SK-MEL-5 (cell line): ENCODE results near the gene DNAJC1. TPM values are rescaled to one million over a fixed set of nuclear protein-coding genes. Genes with fewer than 3 reads are reported as not detected.

ENCODE experiments used
- DNase-seq: peaks from one replicate; pipeline ENCODE4 v3.0.0-alpha.2; 2016; ENCODE audit warnings: low read depth, low spot score
- in situ Hi-C: cut with HindIII; loops from 2 replicates; pipeline ENCODE4 v1.10.0; 2016; ENCODE audit warnings: low sequenced_read_pairs, high pct_unique_total_duplicates, low pct_unique_long_range_greater_than_20kb
- total RNA-seq: library from RNA; depleted of rRNA; stranded (reverse); fragments of >200 nt; shearing (Covaris generic); gene quantifications from 2 replicates; pipeline ENCODE4 v1.2.3, GENCODE V29; 2014

DNAJC1 gene
- total RNA-seq, 1 experiment from 2014 or later, result 26.6 TPM

DNA sequence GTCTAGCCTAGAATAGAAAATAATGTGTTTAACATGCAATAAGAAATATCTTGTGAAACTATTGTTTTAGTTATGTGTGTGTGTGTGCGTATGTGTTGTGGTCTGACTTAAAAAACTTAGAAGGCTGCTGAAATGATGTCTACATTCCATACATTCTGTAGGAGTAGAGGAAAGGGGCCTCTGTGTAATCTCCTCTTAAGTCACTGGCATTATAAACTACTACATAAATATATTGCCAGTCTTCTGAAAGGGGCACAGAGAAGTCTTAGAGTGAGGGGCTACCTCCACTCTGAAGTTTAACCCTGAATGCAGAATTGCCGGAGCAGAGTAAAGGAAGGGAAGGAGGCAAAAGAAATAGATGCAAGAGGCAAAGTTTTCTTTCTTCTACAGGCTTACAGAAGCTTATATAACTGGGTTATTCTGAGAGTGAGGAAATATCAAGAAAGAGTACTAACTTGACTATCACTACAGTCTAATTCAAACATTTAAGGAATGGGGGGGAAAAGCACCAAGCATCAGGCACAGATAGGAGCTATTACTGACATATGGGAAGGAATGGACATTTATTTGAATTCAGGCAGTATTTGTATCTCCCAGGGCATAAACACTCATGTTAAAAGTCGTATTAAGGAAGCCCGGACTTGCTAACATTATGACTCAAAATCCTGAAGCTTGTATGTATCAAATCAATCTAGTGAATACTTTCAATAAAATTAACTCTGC is 75.7 kb downstream of the DNAJC1 start:
- in situ Hi-C loops, result no loop called here
- peak; percentile 8 for DNase-seq

DNA sequence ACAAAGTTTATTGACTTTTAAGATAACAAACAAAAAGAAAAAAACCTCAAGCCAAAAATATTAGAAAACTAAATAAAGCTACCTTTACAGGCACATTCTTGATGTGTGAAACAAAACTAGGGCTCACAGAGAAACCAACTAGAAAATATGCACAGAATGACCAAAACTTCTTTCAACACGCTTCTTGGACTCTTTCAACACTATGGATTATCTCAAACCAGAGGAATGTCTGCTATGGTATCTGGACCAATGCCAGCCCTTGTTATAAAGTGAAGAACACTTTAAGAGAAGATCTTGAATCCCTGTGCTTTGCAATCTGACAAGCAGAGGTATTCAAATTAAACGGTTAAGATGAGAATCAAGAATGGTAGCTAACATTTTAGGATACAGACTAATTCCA is 76.6 kb downstream of the DNAJC1 start:
- in situ Hi-C loops, result no loop called here
- DNase-seq, result peak; percentile 84

DNA sequence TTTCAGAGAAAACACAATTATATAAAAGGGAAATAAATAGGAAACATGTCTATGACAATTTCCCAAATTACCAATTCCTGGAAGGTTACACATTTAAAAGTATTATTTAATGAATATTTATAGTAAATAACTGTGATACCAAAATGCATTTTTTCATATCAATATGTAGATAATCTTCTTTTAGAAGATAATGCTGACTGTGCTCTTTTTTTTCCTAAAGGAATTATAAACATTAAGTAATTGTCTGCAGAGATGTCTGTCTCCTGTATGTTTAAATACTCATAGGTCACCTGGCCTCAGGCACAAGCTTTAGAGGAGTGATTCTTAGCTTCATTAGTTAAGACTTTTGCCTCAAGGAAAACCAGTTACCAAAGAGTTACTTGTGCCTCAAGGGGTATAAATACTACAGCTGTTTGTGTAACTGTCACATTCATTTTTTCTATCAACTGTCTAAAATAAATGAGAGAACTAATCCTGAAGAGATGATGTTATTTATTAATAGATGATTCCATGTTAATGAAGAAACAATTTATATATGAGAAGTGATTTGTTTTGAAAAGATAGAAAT is 77.1 kb downstream of the DNAJC1 start:
- DNase-seq, result peak; percentile 44
- in situ Hi-C loops, result no loop called here

DNA sequence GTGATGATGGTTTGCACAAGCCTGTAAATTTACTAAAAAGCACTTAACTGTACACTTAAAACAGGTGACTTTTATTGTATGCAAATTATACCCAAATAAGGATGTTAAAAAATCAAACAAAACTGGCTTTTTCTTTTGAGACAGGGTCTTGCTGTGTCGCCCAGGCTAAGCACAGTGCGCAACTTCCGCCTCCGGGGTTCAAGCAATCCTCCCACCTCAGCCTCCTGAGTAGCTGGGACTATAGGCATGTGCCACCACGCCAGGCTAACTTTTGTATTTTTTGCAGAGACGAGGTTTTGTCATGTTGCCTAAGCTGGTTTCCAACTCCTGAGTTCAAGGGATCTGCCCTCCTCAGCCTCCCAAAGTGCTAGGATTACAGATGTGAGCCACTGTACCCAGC is 77.7 kb downstream of the DNAJC1 start:
- in situ Hi-C loops, result no loop called here
- no peak for DNase-seq

DNA sequence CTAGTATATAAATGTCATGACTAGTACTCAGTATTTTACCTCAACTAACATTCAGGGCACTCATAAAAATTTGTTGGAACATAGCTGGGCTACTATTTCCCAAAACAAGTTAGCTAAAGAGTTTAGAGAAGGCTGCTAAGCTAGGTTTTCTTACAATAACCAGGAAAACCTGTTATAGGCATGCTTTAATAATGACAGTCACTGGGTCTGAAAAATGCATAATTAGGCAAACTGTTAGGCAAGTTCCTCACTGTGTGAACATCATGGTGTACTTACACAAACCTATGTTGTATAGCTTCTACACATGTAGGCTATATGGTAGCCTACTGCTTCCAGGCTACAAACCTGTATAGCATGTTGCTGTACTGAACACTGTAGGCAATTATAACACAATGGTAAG is 79.0 kb downstream of the DNAJC1 start:
- in situ Hi-C loops, result no loop called here

DNA sequence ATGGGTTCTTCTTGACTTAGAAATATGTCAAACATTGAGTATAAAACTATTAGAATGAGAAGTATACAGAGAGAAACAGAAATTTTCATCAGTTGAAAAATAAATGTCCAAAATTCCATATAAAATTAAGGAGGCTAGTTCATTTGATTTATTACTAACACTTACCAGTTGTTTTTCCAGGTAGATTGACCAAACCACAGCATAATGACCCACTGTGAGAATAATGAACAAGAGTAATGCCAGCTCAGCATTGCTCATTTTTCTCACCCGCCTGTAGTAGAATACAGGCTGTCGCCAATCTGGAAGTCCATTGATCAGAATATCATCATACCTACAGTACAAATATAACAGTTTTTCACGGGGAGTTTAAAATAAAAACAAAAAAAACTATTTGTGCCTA is 82.9 kb downstream of the DNAJC1 start:
- DNase-seq, result no peak
- in situ Hi-C loops, result no loop called here

More for the DNA sequence above, 79.0 kb downstream of the DNAJC1 start:
- no peak for DNase-seq

DNA sequence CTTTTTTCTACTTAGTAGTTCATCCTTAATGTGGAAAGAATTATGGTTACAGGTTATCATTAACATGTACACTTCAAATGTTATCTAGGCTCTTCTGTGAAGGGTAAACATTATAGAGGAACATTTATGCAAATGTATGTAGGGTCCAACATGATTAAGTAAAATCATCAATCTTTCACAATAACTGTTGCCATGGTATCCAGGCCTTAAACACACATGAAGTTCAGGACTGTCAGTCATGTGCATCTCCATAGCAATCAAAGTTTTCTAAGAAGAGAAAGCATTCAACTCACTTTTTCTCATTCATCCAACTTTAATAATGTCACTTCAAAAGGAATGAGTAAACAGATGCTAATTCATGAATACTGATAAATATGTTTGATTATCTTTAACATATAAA is 83.6 kb downstream of the DNAJC1 start:
- peak; percentile 1 for DNase-seq

DNA sequence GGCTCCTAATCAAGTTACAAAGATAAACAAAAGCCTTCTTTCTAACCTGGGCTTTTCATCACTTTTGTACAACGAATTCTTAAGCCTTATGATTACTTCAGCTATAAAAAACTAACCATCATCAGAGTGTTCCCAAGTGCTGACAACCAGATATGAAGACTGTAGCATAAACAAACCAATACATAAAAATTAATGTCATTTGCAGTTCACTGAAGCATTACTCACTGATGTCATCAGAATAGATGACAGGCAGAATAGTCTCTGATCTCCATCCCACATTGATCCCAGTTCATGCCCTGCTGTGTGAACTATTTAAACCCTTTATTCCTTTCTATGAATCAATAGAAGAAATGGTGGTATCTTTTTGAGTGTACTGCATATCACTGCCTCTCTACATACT is 84.4 kb downstream of the DNAJC1 start:
- DNase-seq, result no peak
- in situ Hi-C loops, result no loop called here

More for the DNA sequence above, 83.6 kb downstream of the DNAJC1 start:
- in situ Hi-C loops, result no loop called here

DNA sequence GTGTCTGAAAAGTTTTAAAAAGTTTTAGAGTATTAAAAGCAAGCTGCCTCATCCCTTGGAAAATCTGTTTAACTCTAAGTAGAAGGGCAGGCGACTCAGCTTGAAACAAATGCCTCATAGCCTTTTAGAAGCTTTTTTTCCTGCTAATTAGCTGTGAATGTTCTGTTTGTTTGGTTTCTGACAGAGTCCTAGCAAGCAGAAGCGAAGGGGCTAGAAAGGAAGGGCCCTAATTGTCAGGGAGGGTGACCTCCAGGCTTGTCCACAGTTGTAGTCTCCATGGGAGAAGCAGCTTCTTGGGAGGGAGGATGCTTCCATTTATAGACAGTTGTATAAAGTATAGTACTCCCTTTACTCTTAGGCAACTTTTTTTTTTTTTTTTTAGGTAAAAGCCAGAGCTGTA is 90.9 kb downstream of the DNAJC1 start:
- DNase-seq, result no peak
- in situ Hi-C loops, result no loop called here

DNA sequence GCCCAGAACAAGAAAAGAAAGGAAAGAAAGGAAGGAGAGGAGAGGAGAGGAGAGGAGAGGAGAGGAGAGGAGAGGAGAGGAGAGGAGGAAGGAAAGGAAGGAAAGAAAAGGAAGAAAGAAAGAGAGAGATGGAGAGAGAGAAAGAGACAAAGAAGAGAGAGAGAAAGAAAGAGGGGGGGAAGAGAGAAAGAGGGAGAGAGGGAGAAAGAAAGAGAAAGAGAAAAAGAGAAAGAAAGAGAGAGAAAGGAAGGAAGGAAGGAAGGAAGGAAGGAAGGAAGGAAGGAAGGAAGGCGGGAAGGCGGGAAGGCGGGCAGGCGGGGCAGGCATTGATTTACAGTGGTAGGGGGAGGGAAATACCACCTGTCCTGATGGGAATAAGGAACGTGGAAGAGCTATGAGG is 92.7 kb downstream of the DNAJC1 start:
- DNase-seq, result no peak
- in situ Hi-C loops, result no loop called here

DNA sequence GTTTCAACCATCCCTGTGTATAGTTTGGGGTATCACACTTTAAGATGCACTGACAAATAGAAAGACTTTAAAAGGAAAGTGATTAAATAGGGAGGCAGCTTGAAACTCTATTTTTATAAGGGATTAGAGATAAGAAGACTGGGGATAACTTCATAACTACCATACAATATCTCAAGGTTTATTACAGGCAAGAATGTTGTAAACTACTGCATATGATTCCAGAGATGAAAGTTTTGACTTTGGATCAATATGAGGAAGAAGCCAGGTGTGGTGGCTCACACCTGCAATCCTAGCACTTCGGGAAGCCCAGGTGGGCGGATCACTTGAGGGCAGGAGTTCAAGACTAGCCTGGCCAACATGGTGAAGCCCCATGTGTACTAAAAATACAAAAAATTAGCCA is 96.1 kb downstream of the DNAJC1 start:
- DNase-seq, result no peak
- in situ Hi-C loops, result no loop called here

DNA sequence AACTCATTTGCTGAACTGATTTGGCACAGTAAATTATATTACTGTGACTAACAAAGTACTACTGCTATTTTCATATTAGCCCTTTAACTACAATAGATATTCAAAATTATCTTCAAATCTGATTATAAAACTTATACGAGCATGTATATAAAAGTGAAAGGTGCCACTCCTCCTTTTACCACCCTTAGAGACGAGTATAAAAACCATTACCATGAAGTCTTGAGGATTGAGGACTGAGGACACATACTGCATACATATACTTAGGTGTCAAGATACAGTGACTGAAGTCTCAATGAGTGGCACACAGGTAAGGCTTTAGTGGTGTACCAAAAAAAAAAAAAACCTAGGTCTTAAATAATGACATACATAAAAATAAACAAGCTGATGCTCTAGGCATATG is 98.6 kb downstream of the DNAJC1 start:
- in situ Hi-C loops, result no loop called here
- no peak for DNase-seq

DNA sequence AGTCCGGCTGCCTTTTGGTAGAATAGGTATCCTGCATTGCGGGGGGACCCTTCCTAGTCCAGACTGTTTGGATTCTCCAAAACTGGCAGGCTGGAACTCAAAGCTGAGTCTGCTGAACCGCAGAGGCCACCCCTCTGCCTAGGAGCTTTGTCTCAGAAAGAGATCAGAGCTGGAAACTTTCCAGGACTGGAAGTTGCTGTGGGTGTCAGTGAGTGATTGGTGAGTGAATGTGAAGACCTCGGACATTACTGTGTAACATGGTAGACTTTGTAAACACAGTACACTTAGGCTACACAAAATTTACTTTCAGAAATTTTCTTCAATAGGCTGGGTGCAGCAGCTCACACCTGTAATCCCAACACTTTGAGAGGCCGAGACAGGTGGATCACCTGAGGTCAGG is 103.8 kb downstream of the DNAJC1 start:
- in situ Hi-C loops, result no loop called here
- no peak for DNase-seq

DNA sequence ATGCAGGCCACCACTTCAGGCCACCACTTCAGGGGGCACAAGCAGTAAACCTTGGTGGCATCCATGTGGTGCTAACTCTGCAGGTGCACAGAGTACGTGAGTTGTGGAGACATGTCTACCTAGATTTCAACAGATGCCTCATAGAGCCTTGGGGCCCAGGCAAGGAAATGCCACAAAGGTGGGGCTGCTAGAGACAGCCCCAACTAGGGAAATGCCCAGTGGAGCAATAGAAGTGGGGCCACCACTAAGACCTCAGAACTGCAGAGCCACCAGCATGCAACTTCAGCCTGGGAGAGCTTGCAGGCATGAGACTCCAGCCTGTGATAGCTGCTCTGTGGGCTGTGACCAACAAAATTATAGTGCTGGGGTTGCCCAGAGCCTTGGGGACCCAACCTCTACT is 107.6 kb downstream of the DNAJC1 start:
- no peak for DNase-seq
- in situ Hi-C loops, result no loop called here

DNA sequence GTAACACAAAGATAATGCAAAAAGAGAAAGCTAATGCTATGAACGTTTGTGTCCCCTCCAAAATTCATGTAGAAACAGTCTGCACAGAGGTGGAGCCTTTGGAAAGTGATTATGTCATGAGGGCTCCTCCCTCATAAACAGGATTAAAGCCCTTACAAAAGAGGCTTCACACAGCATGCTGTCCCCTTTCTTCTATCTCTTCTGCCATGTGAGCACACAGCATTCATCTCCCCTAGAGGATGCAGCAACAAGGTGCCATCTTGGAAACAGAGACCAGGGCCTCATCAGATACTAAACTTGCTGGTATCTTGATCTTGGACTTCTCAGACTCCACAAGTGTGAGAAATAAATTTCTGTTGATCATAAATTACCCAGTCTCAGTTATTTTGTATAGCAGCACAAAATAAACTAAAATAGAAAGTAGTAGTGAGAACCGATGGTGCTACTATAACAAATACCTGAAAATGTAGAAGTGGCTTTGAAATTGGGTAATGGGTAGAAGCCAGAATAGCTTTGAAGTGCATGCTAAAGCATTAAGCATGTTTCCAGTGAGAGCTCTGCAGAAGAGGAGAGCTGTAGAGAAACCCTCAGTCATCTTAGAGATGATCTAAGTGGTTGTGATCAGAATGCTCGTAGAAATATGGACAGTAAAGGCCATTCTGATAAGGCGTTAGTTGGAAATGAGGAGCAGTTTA is 108.7 kb downstream of the DNAJC1 start:
- in situ Hi-C loops, result no loop called here

DNA sequence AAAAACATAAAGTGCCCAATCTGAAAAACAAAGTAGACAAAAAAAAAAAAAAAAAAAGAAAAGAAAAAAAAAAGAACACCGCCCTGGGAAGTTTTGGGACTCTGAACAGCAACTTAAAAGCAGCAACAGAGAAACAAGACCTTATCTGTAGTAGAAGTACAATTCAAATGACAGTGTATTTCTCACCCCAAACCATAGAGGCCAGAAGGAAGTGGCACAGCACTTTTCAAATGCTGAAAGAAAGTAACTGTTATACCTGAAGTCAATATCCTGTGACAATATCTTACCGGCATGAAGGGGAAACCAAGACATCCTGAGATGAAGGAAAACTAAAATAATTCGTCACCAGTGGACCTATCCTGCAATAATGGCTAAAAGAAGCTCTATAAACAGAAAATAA is 112.1 kb downstream of the DNAJC1 start:
- in situ Hi-C loops, result no loop called here
- no peak for DNase-seq

More for the DNA sequence above, 108.7 kb downstream of the DNAJC1 start:
- no peak for DNase-seq

DNA sequence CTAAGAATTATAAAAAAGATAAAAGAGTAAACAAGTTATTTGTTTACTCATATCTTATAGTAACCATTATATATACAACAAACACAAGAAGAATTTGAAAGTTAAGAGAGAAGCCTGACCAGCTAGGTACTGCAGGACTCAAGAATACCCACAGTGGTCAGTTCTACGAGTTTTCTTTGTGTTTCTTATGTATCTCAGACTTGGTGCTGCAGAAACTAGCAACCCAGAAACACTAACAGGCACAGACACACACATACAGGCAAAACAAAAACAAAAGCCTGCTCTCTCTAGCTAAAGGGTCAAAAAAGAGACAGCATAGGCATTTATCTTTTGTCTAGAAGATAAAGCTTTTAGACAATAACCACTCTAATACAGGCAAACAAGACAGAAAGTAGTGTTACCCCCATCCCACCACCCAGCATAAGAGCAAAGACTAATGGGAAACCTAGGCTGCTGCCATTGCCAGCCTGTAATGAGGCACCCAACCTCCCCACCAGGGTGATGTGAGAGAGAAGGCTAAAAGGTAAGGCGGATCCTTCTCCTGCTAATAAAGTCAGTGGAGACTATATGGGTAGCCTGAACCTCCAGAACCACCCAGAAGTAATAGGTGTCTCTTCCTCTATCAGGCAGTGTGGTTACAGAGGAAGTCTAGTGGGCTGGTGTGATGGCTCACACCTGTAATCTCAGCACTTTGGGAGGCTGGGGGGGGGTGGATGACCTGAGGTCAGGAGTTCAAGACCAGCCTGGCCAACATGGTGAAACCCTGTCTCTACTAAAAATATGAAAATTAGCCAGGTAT is 113.9 kb downstream of the DNAJC1 start:
- in situ Hi-C loops, result no loop called here
- DNase-seq, result no peak

DNA sequence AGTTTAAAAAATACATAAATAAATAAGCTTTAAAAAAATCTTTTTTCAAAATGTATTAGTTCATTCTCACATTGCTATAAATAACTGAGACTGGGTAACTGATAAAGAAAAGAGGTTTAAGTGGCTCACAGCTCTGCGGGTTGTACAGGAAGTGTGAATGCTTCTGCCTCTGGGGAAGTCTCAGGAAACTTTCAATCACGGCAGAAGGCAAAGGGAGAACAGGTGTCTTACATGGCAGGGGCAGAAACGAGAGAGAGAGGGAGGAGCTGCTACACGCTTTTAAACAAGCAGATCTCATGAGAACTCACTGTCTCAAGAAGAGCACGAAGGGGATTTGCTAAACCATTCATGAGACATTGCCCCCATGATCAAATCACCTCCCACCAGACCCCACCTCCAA is 114.6 kb downstream of the DNAJC1 start:
- in situ Hi-C loops, result no loop called here
- DNase-seq, result no peak
